ENCODE results near the gene KERA.

Gene KERA

GRCh38 chr12:91057368-91058165 lies at the start of gene KERA:
Gene KERA (minus strand): TSS chr12:91058024. CDS start chr12:91056281, 1,743 bp downstream.
- no peak within 1 kb of the TSS for H3K4me3 ChIP-seq (ENCODE audit: low read length)
- no peaks in the 10 kb centered on the region for H3K9me3 ChIP-seq (ENCODE audit: control insufficient read depth, low read length)
- H3K4me1 ChIP-seq (ENCODE audit: control insufficient read depth, insufficient read depth, low read length) = no peaks in the 10 kb centered on the region
- H3K27me3 ChIP-seq (ENCODE audit: control insufficient read depth, insufficient read depth, low read length) = no peaks in the 10 kb centered on the region
- no peaks in the 10 kb centered on the region for H3K36me3 ChIP-seq (ENCODE audit: control insufficient read depth, insufficient read depth, low read length)
- no peak within 1 kb of the TSS for H3K9ac ChIP-seq (ENCODE audit: low read length)

GRCh38 chr12:91106283-91106682 lies 48.5 kb upstream of the KERA start:
- Histone ChIP-seq H3K4me1 (ENCODE audit: control insufficient read depth, insufficient read depth, low read length) (no peaks in the 10 kb centered on the region), H3K9me3 (ENCODE audit: control insufficient read depth, low read length) (no peaks in the 10 kb centered on the region), H3K27me3 (ENCODE audit: control insufficient read depth, insufficient read depth, low read length) (no peaks in the 10 kb centered on the region), H3K36me3 (ENCODE audit: control insufficient read depth, insufficient read depth, low read length) (peaks cover 5% of the 10 kb centered on the region), H3K4me3 (ENCODE audit: low read length) (no peak overlapping the region), H3K9ac (ENCODE audit: low read length) (no peak overlapping the region)

GRCh38 chr12:91105807-91106206 lies 48.0 kb upstream of the KERA start:
- no peaks in the 10 kb centered on the region for H3K4me1 ChIP-seq (ENCODE audit: control insufficient read depth, insufficient read depth, low read length)
- H3K9ac ChIP-seq (ENCODE audit: low read length) = no peak overlapping the region
- no peaks in the 10 kb centered on the region for H3K9me3 ChIP-seq (ENCODE audit: control insufficient read depth, low read length)
- no peaks in the 10 kb centered on the region for H3K27me3 ChIP-seq (ENCODE audit: control insufficient read depth, insufficient read depth, low read length)
- peaks cover 5% of the 10 kb centered on the region for H3K36me3 ChIP-seq (ENCODE audit: control insufficient read depth, insufficient read depth, low read length)
- no peak overlapping the region for H3K4me3 ChIP-seq (ENCODE audit: low read length)

GRCh38 chr12:91104812-91105466 lies 47.1 kb upstream of the KERA start:
- Histone ChIP-seq H3K27me3 (ENCODE audit: control insufficient read depth, insufficient read depth, low read length) (no peaks in the 10 kb centered on the region), H3K36me3 (ENCODE audit: control insufficient read depth, insufficient read depth, low read length) (peaks cover 5% of the 10 kb centered on the region), H3K4me1 (ENCODE audit: control insufficient read depth, insufficient read depth, low read length) (no peaks in the 10 kb centered on the region), H3K9me3 (ENCODE audit: control insufficient read depth, low read length) (no peaks in the 10 kb centered on the region), H3K4me3 (ENCODE audit: low read length) (no peak overlapping the region), H3K9ac (ENCODE audit: low read length) (no peak overlapping the region)

DNA sequence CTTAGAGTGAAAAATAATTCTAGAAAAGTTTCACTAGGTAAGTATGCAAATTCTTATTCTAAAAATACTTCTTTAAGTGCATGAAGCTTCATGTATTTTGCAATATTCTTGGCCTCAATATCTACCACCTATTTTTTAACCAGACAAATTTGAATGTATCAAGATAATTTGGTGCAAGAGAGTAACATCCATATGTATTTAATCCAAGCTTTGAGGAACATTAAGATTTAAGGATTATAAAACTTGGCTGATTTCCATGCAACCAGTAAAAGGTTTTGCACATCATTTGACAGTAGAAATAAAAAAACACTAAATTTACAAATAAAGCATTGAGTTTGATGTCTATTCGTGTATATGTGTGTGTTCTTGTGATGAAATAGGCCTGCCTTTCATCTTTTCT lies 45.8 kb upstream of the KERA start:
- Histone ChIP-seq H3K36me3 (ENCODE audit: control insufficient read depth, insufficient read depth, low read length) (peaks cover 5% of the 10 kb centered on the region), H3K9me3 (ENCODE audit: control insufficient read depth, low read length) (no peaks in the 10 kb centered on the region), H3K27me3 (ENCODE audit: control insufficient read depth, insufficient read depth, low read length) (no peaks in the 10 kb centered on the region), H3K4me3 (ENCODE audit: low read length) (no peak overlapping the region), H3K9ac (ENCODE audit: low read length) (no peak overlapping the region), H3K4me1 (ENCODE audit: control insufficient read depth, insufficient read depth, low read length) (no peaks in the 10 kb centered on the region)

GRCh38 chr12:91103101-91103500 lies 45.3 kb upstream of the KERA start:
- no peaks in the 10 kb centered on the region for H3K9me3 ChIP-seq (ENCODE audit: control insufficient read depth, low read length)
- H3K36me3 ChIP-seq (ENCODE audit: control insufficient read depth, insufficient read depth, low read length) = peaks cover 5% of the 10 kb centered on the region
- no peaks in the 10 kb centered on the region for H3K27me3 ChIP-seq (ENCODE audit: control insufficient read depth, insufficient read depth, low read length)
- no peak overlapping the region for H3K4me3 ChIP-seq (ENCODE audit: low read length)
- no peak overlapping the region for H3K9ac ChIP-seq (ENCODE audit: low read length)
- no peaks in the 10 kb centered on the region for H3K4me1 ChIP-seq (ENCODE audit: control insufficient read depth, insufficient read depth, low read length)

GRCh38 chr12:91100906-91101305 lies 43.1 kb upstream of the KERA start:
- no peaks in the 10 kb centered on the region for H3K4me1 ChIP-seq (ENCODE audit: control insufficient read depth, insufficient read depth, low read length)
- H3K27me3 ChIP-seq (ENCODE audit: control insufficient read depth, insufficient read depth, low read length) = no peaks in the 10 kb centered on the region
- H3K36me3 ChIP-seq (ENCODE audit: control insufficient read depth, insufficient read depth, low read length) = peaks cover 5% of the 10 kb centered on the region
- no peak overlapping the region for H3K9ac ChIP-seq (ENCODE audit: low read length)
- H3K9me3 ChIP-seq (ENCODE audit: control insufficient read depth, low read length) = no peaks in the 10 kb centered on the region
- H3K4me3 ChIP-seq (ENCODE audit: low read length) = no peak overlapping the region

DNA sequence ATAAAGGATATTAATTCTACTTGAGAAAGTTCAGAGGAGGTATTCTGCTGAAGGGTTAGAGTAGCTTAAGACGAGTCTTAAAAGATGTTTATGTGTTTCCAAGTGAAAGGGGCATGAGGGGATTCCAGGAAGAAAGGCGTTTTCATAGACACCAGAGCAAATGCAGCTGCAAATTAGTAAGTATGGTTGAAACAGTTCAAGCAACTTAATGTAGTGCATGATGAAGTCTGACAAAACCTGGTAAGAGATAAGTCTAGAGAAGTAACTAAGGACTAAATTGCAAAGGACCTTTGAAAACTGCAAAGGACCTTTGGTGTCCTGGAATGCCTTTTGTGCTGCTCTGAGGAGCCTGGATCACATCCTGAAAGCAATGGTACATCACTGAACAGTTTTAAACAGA lies 42.0 kb upstream of the KERA start:
- Histone ChIP-seq H3K9ac (ENCODE audit: low read length) (no peak overlapping the region), H3K4me1 (ENCODE audit: control insufficient read depth, insufficient read depth, low read length) (no peaks in the 10 kb centered on the region), H3K27me3 (ENCODE audit: control insufficient read depth, insufficient read depth, low read length) (no peaks in the 10 kb centered on the region), H3K9me3 (ENCODE audit: control insufficient read depth, low read length) (no peaks in the 10 kb centered on the region), H3K36me3 (ENCODE audit: control insufficient read depth, insufficient read depth, low read length) (peaks cover 5% of the 10 kb centered on the region), H3K4me3 (ENCODE audit: low read length) (no peak overlapping the region)

GRCh38 chr12:91099341-91099740 lies 41.5 kb upstream of the KERA start:
- Histone ChIP-seq H3K4me3 (ENCODE audit: low read length) (no peak overlapping the region), H3K9me3 (ENCODE audit: control insufficient read depth, low read length) (no peaks in the 10 kb centered on the region), H3K36me3 (ENCODE audit: control insufficient read depth, insufficient read depth, low read length) (peaks cover 5% of the 10 kb centered on the region), H3K27me3 (ENCODE audit: control insufficient read depth, insufficient read depth, low read length) (no peaks in the 10 kb centered on the region), H3K9ac (ENCODE audit: low read length) (no peak overlapping the region), H3K4me1 (ENCODE audit: control insufficient read depth, insufficient read depth, low read length) (no peaks in the 10 kb centered on the region)

GRCh38 chr12:91098941-91099340 lies 41.1 kb upstream of the KERA start:
- no peak overlapping the region for H3K4me3 ChIP-seq (ENCODE audit: low read length)
- no peak overlapping the region for H3K9ac ChIP-seq (ENCODE audit: low read length)
- peaks cover 5% of the 10 kb centered on the region for H3K36me3 ChIP-seq (ENCODE audit: control insufficient read depth, insufficient read depth, low read length)
- H3K4me1 ChIP-seq (ENCODE audit: control insufficient read depth, insufficient read depth, low read length) = no peaks in the 10 kb centered on the region
- H3K27me3 ChIP-seq (ENCODE audit: control insufficient read depth, insufficient read depth, low read length) = no peaks in the 10 kb centered on the region
- H3K9me3 ChIP-seq (ENCODE audit: control insufficient read depth, low read length) = no peaks in the 10 kb centered on the region

- Histone ChIP-seq H3K9me3 (ENCODE audit: control insufficient read depth, low read length) (no peaks in the 10 kb centered on the region), H3K27me3 (ENCODE audit: control insufficient read depth, insufficient read depth, low read length) (no peaks in the 10 kb centered on the region), H3K4me3 (ENCODE audit: low read length) (no peak overlapping the region), H3K9ac (ENCODE audit: low read length) (no peak overlapping the region), H3K4me1 (ENCODE audit: control insufficient read depth, insufficient read depth, low read length) (no peaks in the 10 kb centered on the region), H3K36me3 (ENCODE audit: control insufficient read depth, insufficient read depth, low read length) (peaks cover 5% of the 10 kb centered on the region)
These were observed 40.6 kb upstream of the KERA start for GRCh38 chr12:91098461-91098860.

DNA sequence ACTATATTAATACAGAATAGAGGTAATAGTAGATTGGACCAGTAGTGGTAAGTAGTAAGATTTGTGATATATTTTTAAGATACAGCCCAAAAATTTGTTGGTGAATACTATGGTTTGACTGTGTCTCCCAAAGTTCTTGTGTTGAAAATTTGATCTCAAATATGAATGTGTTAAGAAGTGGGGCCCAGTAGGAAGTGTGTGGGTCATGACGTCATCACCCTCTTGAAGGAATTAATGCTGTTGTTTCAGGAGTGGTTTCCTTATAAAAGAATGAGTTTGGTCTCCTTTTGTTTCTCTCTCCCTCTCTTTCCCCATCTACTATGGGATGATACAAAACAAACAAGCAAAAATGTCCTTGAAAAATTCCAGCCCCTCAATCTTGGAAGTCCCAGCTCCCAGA lies 37.1 kb upstream of the KERA start:
- Histone ChIP-seq H3K4me3 (ENCODE audit: low read length) (no peak overlapping the region), H3K9ac (ENCODE audit: low read length) (no peak overlapping the region), H3K9me3 (ENCODE audit: control insufficient read depth, low read length) (no peaks in the 10 kb centered on the region), H3K4me1 (ENCODE audit: control insufficient read depth, insufficient read depth, low read length) (no peaks in the 10 kb centered on the region), H3K36me3 (ENCODE audit: control insufficient read depth, insufficient read depth, low read length) (no peaks in the 10 kb centered on the region), H3K27me3 (ENCODE audit: control insufficient read depth, insufficient read depth, low read length) (no peaks in the 10 kb centered on the region)
